LHCN-M2 (cell line): Measurements from ENCODE around the gene SLC1A3. TPM values are rescaled to one million over a fixed set of nuclear protein-coding genes. Genes with fewer than 3 reads are reported as not detected.
"Not testable (repeated sequence)": the region's sequence is repeated elsewhere in the genome, so short reads cannot be mapped to it uniquely, and the experiment has no call there.

Experiments
- DNase-seq: peaks from one replicate; pipeline ENCODE4 v3.0.0-alpha.2; 2012; ENCODE audit warnings: low read depth
- polyA plus RNA-seq: library from polyadenylated mRNA; unstranded; fragments of >200 nt; gene quantifications from one replicate; pipeline ENCODE4 v1.2.1, GENCODE V29; 2012; ENCODE audit warnings: missing spikeins
- total RNA-seq: library from RNA; depleted of rRNA; stranded (reverse); fragments of >200 nt; gene quantifications from 2 replicates; pipeline ENCODE4 v1.2.3, GENCODE V29; 2014; rRNA removed

SLC1A3 gene
- total RNA-seq: 12.1 and 15.1 TPM in 2 replicates
- polyA plus RNA-seq: 6.6 TPM

DNA sequence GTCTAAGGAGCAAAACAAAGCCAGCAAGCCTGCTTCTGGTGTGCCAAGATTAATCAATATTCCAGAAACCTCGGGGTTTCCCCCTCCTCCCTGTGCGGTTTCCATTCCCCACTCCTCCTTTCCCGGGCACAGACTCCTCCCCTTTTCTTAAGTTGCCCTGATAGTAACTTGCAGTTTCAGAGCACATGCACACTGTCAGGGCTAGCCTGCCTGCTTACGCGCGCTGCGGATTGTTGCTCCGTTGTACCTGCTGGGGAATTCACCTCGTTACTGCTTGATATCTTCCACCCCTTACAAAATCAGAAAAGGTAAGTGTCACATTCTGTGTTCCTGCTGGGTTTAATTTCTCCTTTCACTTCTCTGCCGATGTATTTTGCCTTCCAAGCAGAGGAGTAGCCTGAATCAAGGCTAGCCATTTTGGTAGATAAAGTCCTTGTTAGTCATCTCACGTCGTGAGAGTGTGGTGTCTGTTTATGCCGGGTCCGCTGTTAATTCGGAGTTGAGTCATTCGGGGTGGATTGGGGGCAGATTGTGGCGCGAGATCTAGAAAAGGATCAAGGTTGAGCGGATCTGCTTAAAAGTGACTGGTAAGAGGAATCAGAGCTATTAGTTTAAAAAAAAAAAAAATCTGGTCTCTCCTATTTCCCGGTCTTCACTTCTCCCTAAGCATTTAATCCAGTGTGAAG lies at the start of gene SLC1A3:
Gene SLC1A3, plus strand, starts transcription at position 179 of the 686 bp plus-strand sequence. CDS start 1,818 bp downstream, outside the sequence.
- DNase-seq: peak; percentile 85

DNA sequence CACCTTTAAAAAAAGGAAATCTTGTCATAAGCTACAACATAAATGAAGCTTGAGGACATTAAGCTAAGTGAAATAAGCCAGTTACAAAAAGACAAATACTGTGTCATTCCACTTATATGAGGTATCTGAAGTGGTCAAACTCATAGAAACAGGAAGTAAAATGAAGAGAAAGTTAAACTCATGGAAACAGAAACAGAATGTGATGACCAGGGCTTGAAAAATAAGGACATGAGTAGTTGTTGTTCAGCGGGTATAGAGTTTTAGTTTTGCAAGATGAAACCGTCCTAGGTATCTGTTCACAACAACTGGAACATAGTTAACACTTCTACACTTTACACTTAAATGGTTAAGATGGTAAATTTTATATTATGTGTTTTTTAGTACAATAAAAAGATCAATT lies 47.8 kb upstream of the SLC1A3 start:
- no peak for DNase-seq

GRCh38 chr5:36561601-36562000 lies 44.8 kb upstream of the SLC1A3 start:
- no peak for DNase-seq

- peak; percentile 69 for DNase-seq
These were observed 36.9 kb upstream of the SLC1A3 start for GRCh38 chr5:36569491-36569890.

DNA sequence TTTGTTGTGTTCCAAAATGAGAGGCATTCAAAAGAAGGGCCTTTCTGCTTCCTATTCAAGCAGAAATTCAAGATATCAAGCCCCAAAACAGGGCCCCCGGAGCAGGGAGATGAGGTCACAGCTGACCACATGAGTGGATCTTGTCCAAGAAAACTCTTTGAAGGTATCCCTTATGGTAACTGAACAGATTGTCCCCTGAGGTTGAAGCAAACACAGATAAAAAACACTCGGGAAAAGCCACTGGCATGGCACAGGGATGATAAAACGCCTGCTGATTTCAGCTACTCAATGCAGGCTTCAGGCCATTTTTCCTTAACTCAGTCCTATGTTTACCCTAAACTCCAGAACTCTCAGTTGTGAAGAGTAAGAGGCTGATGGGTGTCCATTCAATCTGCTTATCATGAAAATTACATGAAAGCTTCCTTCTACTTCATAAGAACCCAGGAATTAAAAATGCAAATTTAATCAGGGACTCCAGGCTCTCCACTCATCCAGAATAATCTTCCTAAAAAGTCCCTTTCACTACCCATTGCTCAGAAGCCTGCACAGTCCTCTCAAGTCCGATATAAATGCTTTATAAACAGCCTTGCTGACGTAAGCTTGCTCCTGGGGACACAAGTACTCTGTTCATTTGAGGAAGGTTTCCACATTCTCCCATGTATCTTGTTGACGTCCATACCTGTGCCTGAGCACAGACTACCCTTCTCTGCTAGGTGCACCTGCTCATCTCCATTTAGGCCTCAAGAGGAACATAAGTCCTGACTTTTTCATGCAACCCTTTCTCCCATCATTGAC lies 35.9 kb upstream of the SLC1A3 start:
- peak; percentile 78 for DNase-seq

DNA sequence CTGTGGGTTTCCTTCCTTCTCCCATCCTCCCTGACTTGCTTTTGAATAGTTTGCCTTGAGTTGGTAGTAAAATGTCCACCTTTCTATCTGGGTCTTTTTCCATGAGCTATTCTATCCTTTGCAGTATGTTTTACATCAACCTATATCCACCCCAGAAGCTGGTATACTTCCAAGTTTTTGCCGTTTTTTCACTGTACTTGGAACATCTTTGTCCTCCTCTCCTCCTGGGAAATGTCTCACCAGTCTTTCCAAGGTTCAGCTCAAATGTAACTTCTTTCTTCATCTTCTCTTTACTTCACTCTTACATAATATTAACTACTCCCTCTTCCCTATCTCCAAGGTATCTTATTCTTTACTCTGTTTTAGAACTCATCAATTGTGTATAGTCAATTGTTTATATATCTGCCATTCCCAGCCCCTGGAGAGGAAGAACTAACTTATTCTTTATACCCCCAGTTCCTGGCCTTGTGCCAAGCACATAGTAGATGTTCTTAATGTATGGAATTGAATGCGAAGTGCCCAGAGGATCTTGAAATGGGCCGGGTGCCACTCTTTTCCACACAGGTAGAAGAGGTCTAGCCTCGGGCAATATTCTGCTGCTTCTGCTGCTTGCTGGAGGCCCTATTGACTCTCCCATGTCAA lies 34.9 kb upstream of the SLC1A3 start:
- no peak for DNase-seq

DNA sequence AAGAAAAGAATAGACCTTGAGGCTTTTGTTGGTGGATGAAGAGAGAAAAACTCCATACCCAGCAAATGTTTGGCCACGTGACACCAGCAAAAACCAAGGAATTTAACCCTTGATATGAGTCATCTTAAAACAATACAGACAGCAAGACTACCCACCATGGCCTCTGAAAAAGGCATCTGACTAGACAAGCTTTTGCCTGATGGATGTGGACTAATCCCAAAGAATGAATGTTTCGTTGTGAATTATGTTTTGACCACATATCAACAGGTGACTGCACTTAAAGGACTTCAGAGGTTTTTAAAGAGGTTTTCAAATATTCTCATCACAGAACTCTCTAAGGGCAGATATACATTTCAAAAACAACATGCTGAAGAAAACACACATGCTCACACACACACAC lies 33.0 kb upstream of the SLC1A3 start:
- DNase-seq: peak; percentile 98

- DNase-seq: peak; percentile 74
These were observed 31.0 kb upstream of the SLC1A3 start for GRCh38 chr5:36575361-36575781.

GRCh38 chr5:36576721-36577120 lies 29.7 kb upstream of the SLC1A3 start:
- peak; percentile 58 for DNase-seq

GRCh38 chr5:36579858-36580257 lies 26.5 kb upstream of the SLC1A3 start:
- DNase-seq: not testable (repeated sequence)

DNA sequence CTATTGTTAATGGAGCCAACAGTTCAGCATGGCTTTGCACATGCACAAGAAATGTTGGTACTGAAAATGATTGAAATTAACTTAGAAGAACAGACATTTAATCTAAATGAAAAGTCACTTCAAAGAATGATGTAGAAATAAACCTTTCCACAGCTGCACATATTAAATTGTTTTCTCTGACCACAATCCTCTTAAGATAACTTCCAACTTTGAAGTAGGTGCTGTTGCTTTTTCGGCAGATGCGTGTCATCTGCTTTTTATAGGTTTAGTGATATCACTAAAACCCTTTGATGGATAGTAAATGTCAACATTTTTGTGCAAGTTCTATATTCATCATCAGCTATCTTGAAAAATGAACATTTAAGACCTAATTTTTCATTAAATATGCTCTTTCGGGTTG lies 25.3 kb upstream of the SLC1A3 start:
- no peak for DNase-seq

- no peak for DNase-seq
These were observed 22.2 kb upstream of the SLC1A3 start for GRCh38 chr5:36584009-36584875.

- DNase-seq: no peak
These were observed 20.7 kb upstream of the SLC1A3 start for GRCh38 chr5:36585701-36586100.

DNA sequence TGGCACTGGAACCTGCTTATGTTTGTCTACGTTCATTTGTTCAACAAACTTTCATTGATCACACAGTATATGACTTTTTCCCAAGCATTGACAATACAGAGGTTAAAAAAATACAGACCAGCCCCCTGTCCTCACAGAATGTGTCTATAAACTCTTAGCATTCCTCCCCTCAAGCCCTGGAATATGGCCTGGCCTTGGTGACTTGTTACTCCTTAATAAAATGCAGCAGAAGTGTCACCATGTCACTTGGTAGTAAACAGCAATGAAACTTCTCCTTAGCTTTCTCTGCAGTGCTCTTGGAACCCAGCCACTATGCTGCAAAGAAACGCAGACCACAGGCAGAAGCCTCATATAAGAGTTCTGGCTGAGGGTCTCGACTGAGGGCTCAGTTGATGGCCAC lies 19.1 kb upstream of the SLC1A3 start:
- no peak for DNase-seq

GRCh38 chr5:36589735-36590134 lies 16.7 kb upstream of the SLC1A3 start:
- not testable (repeated sequence) for DNase-seq

DNA sequence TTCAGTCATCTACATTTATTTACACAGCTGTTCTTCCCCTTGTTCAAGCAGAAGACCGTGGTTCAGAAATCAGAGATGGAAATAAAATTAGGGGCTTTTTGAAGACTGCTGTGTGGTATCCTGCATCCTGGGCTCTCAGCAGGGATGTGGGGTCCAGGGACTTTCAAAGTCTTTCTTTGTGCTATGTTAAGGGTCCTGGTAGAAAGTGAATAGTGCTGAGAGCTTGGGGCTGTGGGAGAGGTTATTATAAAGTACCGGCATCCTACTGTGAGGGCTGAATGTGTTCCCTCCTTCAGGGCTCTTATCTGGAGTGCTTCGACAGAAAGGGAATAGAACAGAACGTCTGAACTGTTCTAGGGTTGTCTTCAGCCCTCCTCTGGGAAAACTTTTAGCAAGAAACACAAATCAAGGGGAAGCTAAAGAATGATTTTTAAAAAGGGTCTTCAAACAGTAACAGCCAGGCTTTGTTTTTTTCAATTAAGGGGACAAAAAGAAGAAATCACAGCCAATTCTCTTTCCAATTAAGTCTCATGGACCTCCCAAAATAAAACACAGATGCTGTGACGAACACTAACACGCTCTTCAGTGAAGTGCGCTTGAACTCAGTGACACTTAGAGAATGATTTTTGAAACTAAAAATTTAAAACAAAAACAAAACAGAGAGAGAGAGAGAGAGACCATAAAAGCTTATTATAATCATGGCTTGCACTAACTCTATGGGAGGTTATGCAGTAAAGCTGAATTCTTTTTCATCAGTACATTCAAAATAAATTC lies 15.7 kb upstream of the SLC1A3 start:
- DNase-seq: no peak

DNA sequence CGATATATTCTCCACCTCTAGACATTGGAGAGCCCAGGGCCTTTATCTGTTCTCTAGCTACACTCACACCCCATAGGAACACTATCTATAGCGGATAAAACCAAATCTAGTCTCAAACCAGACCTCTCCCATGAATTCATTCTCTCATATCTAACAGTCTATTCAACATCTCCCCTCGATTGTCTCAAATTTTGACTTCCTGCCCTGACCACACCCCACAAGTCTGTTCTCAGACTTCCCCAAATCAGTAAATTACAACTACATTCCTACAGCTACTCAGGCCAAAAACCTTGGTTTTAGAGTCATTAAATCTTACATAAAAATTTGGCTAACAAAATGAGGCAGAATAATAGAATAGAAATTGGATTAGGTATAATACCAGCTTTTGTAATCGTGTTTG lies 12.5 kb upstream of the SLC1A3 start:
- no peak for DNase-seq

DNA sequence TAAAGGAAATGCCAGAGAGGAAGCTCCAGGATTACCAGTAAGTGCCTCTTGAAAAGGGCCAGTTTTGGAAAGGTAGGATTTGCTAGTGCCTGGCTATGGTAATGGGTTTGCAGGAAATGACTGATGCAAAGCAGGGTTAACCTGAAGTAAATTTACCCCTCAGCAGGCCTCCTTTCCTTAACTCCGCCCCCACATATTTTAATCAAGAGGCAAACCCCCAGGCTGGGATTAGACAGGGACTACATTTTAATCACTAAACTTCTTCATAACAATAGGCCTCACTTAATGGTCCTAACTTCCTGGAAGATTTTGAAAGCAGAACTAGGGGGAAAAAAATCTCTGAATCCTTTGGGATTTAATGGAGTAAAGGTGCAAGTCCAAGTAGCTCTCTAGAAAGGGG lies 10.2 kb upstream of the SLC1A3 start:
- no peak for DNase-seq

- no peak for DNase-seq
These were observed 9.7 kb upstream of the SLC1A3 start for GRCh38 chr5:36596756-36597155.

GRCh38 chr5:36598045-36598444 lies 8.4 kb upstream of the SLC1A3 start:
- DNase-seq: no peak
